Colonic mucosa (tissue), 4 donors: ENCODE measurements around the gene FDX2. TPM values are rescaled to one million over a fixed set of nuclear protein-coding genes. Genes with fewer than 3 reads are reported as not detected.

ENCODE experiments used
- DNase-seq: peaks from one replicate; pipeline ENCODE4 v3.0.0-alpha.2; 2020
- H3K27ac ChIP-seq: fragments of 200-600 bp; one replicate; pipeline ENCODE4 v1.8.0; 2021
- H3K27me3 ChIP-seq: fragments of 200-600 bp; one replicate; pipeline ENCODE4 v1.8.0; 2021
- H3K36me3 ChIP-seq: fragments of 200-600 bp; one replicate; pipeline ENCODE4 v1.8.0; 2021
- H3K4me1 ChIP-seq: fragments of 200-600 bp; one replicate; pipeline ENCODE4 v1.8.0; 2021; ENCODE audit warnings: mild to moderate bottlenecking
- H3K4me3 ChIP-seq: fragments of 200-600 bp; one replicate; pipeline ENCODE4 v1.8.0; 2021
- H3K9ac ChIP-seq, 2 donors: one replicate each; pipeline ENCODE4 v1.7.0; 2013; ENCODE audit warnings: control low read depth in 2 of 2, low read depth in 2 of 2, low read length in 2 of 2
- H3K9me3 ChIP-seq: fragments of 200-600 bp; one replicate; pipeline ENCODE4 v1.8.0; 2021
- intact Hi-C: fragments of 100-400 bp; cut with DNase I; formaldehyde crosslinking; loops from one replicate; pipeline ENCODE4 v1.14.1; 2022
- total RNA-seq, 2 donors: library from RNA; stranded (reverse); fragmentation: NEBNext Ultra II Directional in 1 of 2; extraction: Animal tissue kit (Norgen Biotek cat#: 25700) in 1 of 2; gene quantifications; one replicate each; pipeline ENCODE4 v1.2.1, GENCODE V29; 2021
- TF ChIP-seq, protein P1 (sequence below): fragments of 200-600 bp; IDR thresholded peaks from one replicate; pipeline ENCODE4 v1.8.0; 2022; ENCODE audit warnings: antibody characterized with exemption, mild to moderate bottlenecking
- donor health status: healthy.
- donor health status: DM: no; HTN: no; CAD: no.
- donor health status: DM: no; HTN: no; CAD: no.

Gene FDX2
- total RNA-seq, 2 donors from 2014 or later: 10.7 to 19.8 TPM

DNA sequence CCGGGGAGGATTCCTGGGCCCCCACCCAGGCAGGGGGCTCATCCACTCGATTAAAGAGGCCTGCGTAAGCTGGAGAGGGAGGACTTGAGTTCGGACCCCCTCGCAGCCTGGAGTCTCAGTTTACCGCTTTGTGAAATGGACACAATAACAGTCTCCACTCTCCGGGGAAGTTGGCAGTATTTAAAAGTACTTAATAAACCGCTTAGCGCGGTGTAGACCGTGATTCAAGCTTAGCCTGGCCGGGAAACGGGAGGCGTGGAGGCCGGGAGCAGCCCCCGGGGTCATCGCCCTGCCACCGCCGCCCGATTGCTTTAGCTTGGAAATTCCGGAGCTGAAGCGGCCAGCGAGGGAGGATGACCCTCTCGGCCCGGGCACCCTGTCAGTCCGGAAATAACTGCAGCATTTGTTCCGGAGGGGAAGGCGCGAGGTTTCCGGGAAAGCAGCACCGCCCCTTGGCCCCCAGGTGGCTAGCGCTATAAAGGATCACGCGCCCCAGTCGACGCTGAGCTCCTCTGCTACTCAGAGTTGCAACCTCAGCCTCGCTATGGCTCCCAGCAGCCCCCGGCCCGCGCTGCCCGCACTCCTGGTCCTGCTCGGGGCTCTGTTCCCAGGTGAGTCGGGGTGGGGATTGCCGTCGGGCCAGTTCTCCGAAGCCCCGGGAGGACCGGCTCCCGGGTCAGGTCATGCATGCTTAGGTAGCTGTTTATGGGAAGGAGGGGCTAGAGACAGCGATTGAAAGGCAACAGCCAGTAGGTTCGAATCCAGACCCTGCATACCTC is 45.0 kb downstream of the FDX2 start, which contains the start of gene ICAM1:
Gene ICAM1 (plus strand): TSS at position 505 of the 779 bp plus-strand sequence. CDS start 40 bp downstream, at position 545.
- peak within 1 kb of the TSS; percentile 63 to 78 for H3K9ac ChIP-seq
- intact Hi-C loops: no loop called here
- H3K4me1 ChIP-seq: peaks cover 9% of the 10 kb centered on the region

DNA sequence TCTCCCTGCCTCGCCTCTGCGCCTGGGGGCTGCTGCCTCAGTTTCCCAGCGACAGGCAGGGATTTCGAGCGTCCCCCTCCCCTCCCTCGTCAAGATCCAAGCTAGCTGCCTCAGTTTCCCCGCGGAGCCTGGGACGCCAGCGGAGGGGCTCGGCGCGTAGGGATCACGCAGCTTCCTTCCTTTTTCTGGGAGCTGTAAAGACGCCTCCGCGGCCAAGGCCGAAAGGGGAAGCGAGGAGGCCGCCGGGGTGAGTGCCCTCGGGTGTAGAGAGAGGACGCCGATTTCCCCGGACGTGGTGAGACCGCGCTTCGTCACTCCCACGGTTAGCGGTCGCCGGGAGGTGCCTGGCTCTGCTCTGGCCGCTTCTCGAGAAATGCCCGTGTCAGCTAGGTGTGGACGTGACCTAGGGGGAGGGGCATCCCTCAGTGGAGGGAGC is 45.6 kb downstream of the FDX2 start:
- H3K9me3 ChIP-seq: no peaks in the 10 kb centered on the region
- DNase-seq: peak; percentile 67
- H3K4me3 ChIP-seq: peak overlapping the region; percentile 37
- H3K4me1 ChIP-seq: peaks cover 9% of the 10 kb centered on the region
- TF ChIP-seq, protein P1, sequence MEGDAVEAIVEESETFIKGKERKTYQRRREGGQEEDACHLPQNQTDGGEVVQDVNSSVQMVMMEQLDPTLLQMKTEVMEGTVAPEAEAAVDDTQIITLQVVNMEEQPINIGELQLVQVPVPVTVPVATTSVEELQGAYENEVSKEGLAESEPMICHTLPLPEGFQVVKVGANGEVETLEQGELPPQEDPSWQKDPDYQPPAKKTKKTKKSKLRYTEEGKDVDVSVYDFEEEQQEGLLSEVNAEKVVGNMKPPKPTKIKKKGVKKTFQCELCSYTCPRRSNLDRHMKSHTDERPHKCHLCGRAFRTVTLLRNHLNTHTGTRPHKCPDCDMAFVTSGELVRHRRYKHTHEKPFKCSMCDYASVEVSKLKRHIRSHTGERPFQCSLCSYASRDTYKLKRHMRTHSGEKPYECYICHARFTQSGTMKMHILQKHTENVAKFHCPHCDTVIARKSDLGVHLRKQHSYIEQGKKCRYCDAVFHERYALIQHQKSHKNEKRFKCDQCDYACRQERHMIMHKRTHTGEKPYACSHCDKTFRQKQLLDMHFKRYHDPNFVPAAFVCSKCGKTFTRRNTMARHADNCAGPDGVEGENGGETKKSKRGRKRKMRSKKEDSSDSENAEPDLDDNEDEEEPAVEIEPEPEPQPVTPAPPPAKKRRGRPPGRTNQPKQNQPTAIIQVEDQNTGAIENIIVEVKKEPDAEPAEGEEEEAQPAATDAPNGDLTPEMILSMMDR: no peak
- no peaks in the 10 kb centered on the region for H3K36me3 ChIP-seq
- H3K27ac ChIP-seq: peak overlapping the region; percentile 81
- intact Hi-C loops: no loop called here
- no peaks in the 10 kb centered on the region for H3K27me3 ChIP-seq
- peak overlapping the region; percentile 63 to 78 for H3K9ac ChIP-seq

More for the DNA sequence above, 45.0 kb downstream of the FDX2 start, which contains the start of gene ICAM1:
- H3K36me3 ChIP-seq: no peaks in the 10 kb centered on the region
- peak within 1 kb of the TSS; percentile 81 for H3K27ac ChIP-seq
- no peaks in the 10 kb centered on the region for H3K27me3 ChIP-seq
- peak within 1 kb of the TSS; percentile 37 for H3K4me3 ChIP-seq
- TF ChIP-seq, protein P1: no peak
- peak; percentile 77 for DNase-seq
- no peaks in the 10 kb centered on the region for H3K9me3 ChIP-seq

DNA sequence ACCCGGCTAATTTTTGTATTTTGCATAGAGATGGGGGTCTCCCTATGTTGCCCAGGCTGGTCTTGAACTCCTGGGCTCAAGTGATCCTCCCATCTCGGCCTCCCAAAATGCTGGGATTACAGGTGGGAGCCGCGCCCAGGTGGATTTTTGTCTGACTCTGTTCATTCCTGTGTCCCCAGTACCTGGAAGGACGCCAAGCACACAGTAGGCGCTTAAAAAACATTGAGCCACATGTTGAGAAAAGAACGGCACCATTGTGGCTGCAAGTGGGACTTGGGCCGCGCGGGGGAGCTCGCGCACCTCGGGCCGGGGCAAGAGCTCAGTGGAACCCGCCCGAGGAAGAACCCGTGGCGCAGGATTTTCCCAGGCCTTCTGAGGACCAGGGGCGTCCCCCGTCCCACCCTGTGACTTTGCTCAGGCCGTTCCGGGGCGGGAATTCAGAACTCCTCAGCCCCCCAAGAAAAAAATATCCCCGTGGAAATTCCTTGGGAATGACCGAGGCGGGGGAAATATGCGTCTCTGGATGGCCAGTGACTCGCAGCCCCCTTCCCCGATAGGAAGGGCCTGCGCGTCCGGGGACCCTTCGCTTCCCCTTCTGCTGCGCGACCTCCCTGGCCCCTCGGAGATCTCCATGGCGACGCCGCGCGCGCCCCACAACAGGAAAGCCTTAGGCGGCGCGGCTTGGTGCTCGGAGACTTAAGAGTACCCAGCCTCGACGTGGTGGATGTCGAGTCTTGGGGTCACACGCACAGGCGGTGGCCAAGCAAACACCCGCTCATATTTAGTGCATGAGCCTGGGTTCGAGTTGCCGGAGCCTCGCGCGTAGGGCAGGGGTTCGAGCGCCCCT is 46.3 kb downstream of the FDX2 start:
- Histone ChIP-seq H3K36me3 (no peaks in the 10 kb centered on the region), H3K9ac (peak overlapping the region; percentile 63 to 78), H3K4me1 (peaks cover 3% of the 10 kb centered on the region), H3K4me3 (peak overlapping the region; percentile 37), H3K27ac (peak overlapping the region; percentile 81), H3K9me3 (no peaks in the 10 kb centered on the region), H3K27me3 (no peaks in the 10 kb centered on the region)
- intact Hi-C loops: loop anchor here (1.0 to 5.0 kb wide), 2 partner anchors 63 to 121 kb away; partner anchors contain the start of gene RAVER1
- DNase-seq: peak; percentile 92
- TF ChIP-seq, protein P1: peak; percentile 88

DNA sequence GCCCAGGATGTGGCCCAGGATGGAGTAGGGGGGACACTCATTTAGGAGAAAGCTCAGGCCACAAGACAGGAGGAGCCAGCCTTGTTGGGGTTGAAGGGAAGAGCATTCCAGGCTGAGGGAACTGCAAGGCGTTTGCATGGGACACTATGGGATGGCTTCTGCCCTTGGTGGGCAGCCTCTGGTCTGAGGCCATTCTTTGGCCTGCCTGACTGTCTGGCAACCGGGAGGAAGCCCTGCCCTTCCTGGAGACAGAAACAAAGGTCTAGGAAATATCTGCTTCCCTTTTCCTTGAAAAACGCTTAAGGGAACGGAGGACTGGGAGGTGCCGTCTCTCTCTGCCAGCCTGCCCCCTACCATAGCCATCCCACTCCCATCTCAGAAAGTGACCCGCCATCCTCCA is 47.7 kb downstream of the FDX2 start:
- Histone ChIP-seq H3K36me3 (no peaks in the 10 kb centered on the region), H3K4me1 (no peaks in the 10 kb centered on the region), H3K4me3 (no peak overlapping the region), H3K27me3 (no peaks in the 10 kb centered on the region), H3K9me3 (no peaks in the 10 kb centered on the region), H3K27ac (no peak overlapping the region), H3K9ac (peak overlapping the region in 1 of 2 donors; percentile 24)
- intact Hi-C loops: loop anchor here (5.0 kb wide), 1 partner anchor 64 kb away; the partner anchor contains the start of gene RAVER1
- no peak for DNase-seq
- TF ChIP-seq, protein P1: no peak

DNA sequence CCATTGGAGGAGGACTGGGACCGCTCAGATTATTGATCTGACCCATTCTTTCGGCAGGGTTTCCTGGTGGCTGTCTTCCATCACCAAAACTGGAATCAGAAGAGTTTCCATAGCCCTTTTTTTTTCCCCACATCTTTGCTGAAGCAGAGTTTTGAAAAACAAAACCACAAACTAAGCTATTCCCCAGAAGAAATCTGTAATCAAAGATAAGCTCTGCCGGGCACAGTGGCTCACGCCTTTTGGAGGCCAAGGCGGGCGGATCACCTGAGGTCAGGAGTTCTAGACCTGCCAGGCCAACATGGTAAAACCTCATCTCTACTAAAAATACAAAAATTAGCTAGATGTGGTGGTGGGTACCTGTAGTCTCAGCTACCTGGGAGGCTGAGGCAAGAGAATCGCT is 49.1 kb downstream of the FDX2 start:
- no peak overlapping the region for H3K27ac ChIP-seq
- H3K9ac ChIP-seq: no peak overlapping the region
- TF ChIP-seq, protein P1: no peak
- no peaks in the 10 kb centered on the region for H3K36me3 ChIP-seq
- no peaks in the 10 kb centered on the region for H3K9me3 ChIP-seq
- H3K4me3 ChIP-seq: no peak overlapping the region
- no peak for DNase-seq
- H3K27me3 ChIP-seq: no peaks in the 10 kb centered on the region
- no peaks in the 10 kb centered on the region for H3K4me1 ChIP-seq
- intact Hi-C loops: loop anchor here (5.0 kb wide), 1 partner anchor 66 kb away; the partner anchor contains the start of gene RAVER1
